ENCODE results near the gene COL20A1.

DNA sequence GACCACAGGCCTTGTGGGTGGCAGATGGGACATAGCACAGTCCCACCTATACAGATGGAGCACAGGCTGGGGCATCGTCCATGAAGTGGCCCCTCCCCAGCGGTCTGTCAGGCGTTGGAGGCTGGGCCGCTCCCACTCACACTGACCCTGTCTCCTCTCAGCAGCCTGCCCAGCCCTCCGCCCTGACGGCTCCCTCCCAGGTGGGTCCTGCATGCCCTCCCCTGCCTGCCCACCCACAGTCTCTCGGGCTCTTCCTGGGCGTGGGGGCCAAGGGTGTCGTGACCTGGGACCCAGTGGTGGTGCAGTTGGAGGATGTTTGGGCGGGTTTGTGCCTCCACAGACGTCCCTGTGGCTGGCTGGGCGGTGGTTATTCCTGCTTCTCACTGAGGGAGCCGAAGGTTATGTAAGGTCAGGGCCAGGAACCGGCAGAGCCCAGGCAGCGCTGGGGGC is 22.3 kb downstream of the COL20A1 start:
- TF ChIP-seq, protein P1, sequence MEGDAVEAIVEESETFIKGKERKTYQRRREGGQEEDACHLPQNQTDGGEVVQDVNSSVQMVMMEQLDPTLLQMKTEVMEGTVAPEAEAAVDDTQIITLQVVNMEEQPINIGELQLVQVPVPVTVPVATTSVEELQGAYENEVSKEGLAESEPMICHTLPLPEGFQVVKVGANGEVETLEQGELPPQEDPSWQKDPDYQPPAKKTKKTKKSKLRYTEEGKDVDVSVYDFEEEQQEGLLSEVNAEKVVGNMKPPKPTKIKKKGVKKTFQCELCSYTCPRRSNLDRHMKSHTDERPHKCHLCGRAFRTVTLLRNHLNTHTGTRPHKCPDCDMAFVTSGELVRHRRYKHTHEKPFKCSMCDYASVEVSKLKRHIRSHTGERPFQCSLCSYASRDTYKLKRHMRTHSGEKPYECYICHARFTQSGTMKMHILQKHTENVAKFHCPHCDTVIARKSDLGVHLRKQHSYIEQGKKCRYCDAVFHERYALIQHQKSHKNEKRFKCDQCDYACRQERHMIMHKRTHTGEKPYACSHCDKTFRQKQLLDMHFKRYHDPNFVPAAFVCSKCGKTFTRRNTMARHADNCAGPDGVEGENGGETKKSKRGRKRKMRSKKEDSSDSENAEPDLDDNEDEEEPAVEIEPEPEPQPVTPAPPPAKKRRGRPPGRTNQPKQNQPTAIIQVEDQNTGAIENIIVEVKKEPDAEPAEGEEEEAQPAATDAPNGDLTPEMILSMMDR (IDR thresholded peaks at IDR 0.05) = no peak
- TF ChIP-seq ZFX (IDR thresholded peaks at IDR 0.05; ENCODE audit: borderline replicate concordance) = no peak

Data from 22Rv1 (cell line).